GM13977 (cell line): ENCODE results near the gene SAPCD2.

ENCODE experiments used
- DNase-seq: peaks from one replicate; pipeline ENCODE4 v3.0.0; 2012; ENCODE audit warnings: low spot score
- CTCF ChIP-seq: IDR thresholded peaks from 2 replicates; pipeline ENCODE4 v1.5.1; 2012; ENCODE audit warnings: mild to moderate bottlenecking, control low read depth; ENCODE audit not compliant: insufficient read depth; ENCODE audit errors: extremely low read depth, missing control alignments
- in situ Hi-C: fragments of 300-500 bp; cut with MboI; formaldehyde crosslinking; loops from one replicate; pipeline ENCODE4 v1.12.0; 2022; ENCODE audit warnings: low sequenced_read_pairs, low pct_unique_long_range_greater_than_20kb, mixed read lengths, inconsistent platforms; ENCODE audit not compliant: unreplicated experiment

The SAPCD2 gene

GRCh38 chr9:137017791-137018497, 52.4 kb downstream of the SAPCD2 start:
- in situ Hi-C loops: no loop called here
- DNase-seq: no peak
- no peak for TF ChIP-seq CTCF

GRCh38 chr9:137017071-137017470, 53.3 kb downstream of the SAPCD2 start:
- in situ Hi-C loops: no loop called here
- no peak for TF ChIP-seq CTCF
- no peak for DNase-seq

GRCh38 chr9:137016436-137016835, 53.9 kb downstream of the SAPCD2 start:
- no peak for DNase-seq
- in situ Hi-C loops: no loop called here
- TF ChIP-seq CTCF: no peak

- in situ Hi-C loops: no loop called here
- no peak for DNase-seq
These were observed 54.4 kb downstream of the SAPCD2 start for GRCh38 chr9:137015976-137016375.

GRCh38 chr9:137015540-137015930, 54.8 kb downstream of the SAPCD2 start:
- in situ Hi-C loops: no loop called here
- DNase-seq: no peak
- no peak for TF ChIP-seq CTCF

More at GRCh38 chr9:137015976-137016375, 54.4 kb downstream of the SAPCD2 start:
- no peak for TF ChIP-seq CTCF

- no peak for DNase-seq
- in situ Hi-C loops: no loop called here
- no peak for TF ChIP-seq CTCF
These were observed 55.4 kb downstream of the SAPCD2 start for GRCh38 chr9:137014776-137015539.
